WTC11 (cell line): ENCODE measurements around the gene CAPZB. TPM values are rescaled to one million over a fixed set of nuclear protein-coding genes. Genes with fewer than 3 reads are reported as not detected.

Source experiments
- ATAC-seq: fragments of 200-7000 bp; cut with Tn5 transposase; 2 replicates; pipeline ENCODE4 v1.10.0; 2021; ENCODE audit warnings: mild to moderate bottlenecking, moderate library complexity
- CTCF ChIA-PET: fragments of 300-600 bp; sonication (Branson Sonifier 250); formaldehyde crosslinking; loops from one replicate; lab custom pipeline; 2021; ENCODE audit warnings: antibody characterized with exemption; lab: Charles Lee
- POLR2A ChIA-PET: fragments of 350-600 bp; sonication (Branson Sonifier 250); formaldehyde crosslinking; loops from one replicate; lab custom pipeline; 2021; ENCODE audit warnings: antibody characterized with exemption; lab: Charles Lee
- DNase-seq: peaks from one replicate; pipeline ENCODE4 v3.0.0; 2021; ENCODE audit warnings: low spot score
- H3K27ac Mint-ChIP-seq: 2 replicates; pipeline ENCODE4 v1.8.0; 2021; ENCODE audit warnings: mixed read lengths
- H3K27me3 Mint-ChIP-seq: 2 replicates; pipeline ENCODE4 v1.8.0; 2021; ENCODE audit warnings: low read depth, mild to moderate bottlenecking, moderate library complexity, mixed read lengths
- H3K36me3 Mint-ChIP-seq: 2 replicates; pipeline ENCODE4 v1.8.0; 2021; ENCODE audit warnings: mixed read lengths
- H3K4me1 Mint-ChIP-seq: 2 replicates; pipeline ENCODE4 v1.8.0; 2022; ENCODE audit warnings: mixed read lengths
- H3K4me3 Mint-ChIP-seq: 2 replicates; pipeline ENCODE4 v1.8.0; 2021; ENCODE audit warnings: mild to moderate bottlenecking, moderate library complexity, mixed read lengths
- H3K9me3 Mint-ChIP-seq: 2 replicates; pipeline ENCODE4 v1.8.0; 2021; ENCODE audit warnings: mixed read lengths
- ATF6 ChIP-seq: sonication (generic); formaldehyde crosslinking; IDR thresholded peaks from 2 replicates; pipeline ENCODE4 v1.8.1; 2023; ENCODE audit warnings: mild to moderate bottlenecking, missing genetic modification reagents
- CBFB ChIP-seq: sonication (generic); formaldehyde crosslinking; IDR thresholded peaks from 2 replicates; pipeline ENCODE4 v1.8.1; 2022; ENCODE audit warnings: mild to moderate bottlenecking, low read depth, missing genetic modification reagents
- ELF4 ChIP-seq: sonication (generic); formaldehyde crosslinking; IDR thresholded peaks from 2 replicates; pipeline ENCODE4 v1.8.1; 2022; ENCODE audit warnings: low read depth, mild to moderate bottlenecking, moderate library complexity, missing genetic modification reagents
- ETV6 ChIP-seq: sonication (generic); formaldehyde crosslinking; IDR thresholded peaks from 2 replicates; pipeline ENCODE4 v1.8.1; 2022; ENCODE audit warnings: mild to moderate bottlenecking, missing genetic modification reagents
- FOXP1 ChIP-seq: sonication (generic); formaldehyde crosslinking; IDR thresholded peaks from 2 replicates; pipeline ENCODE4 v1.8.0; 2022; ENCODE audit warnings: missing genetic modification reagents, mild to moderate bottlenecking, moderate library complexity, borderline replicate concordance
- FOXP4 ChIP-seq: sonication (generic); formaldehyde crosslinking; IDR thresholded peaks from 2 replicates; pipeline ENCODE4 v1.8.0; 2022; ENCODE audit warnings: mild to moderate bottlenecking, missing genetic modification reagents
- IRF2 ChIP-seq: sonication (generic); formaldehyde crosslinking; IDR thresholded peaks from 2 replicates; pipeline ENCODE4 v1.8.0; 2022; ENCODE audit warnings: low read depth, missing genetic modification reagents, borderline replicate concordance
- JAZF1 ChIP-seq: fragments of 250-450 bp; sonication (Bioruptor Pico); IDR thresholded peaks from 2 replicates; pipeline ENCODE4 v1.9.0; 2021; ENCODE audit warnings: moderate library complexity, mild to moderate bottlenecking, inconsistent platforms
- RELA ChIP-seq: sonication (generic); formaldehyde crosslinking; IDR thresholded peaks from 2 replicates; pipeline ENCODE4 v1.8.1; 2022; ENCODE audit warnings: missing genetic modification reagents, mild to moderate bottlenecking, borderline replicate concordance
- SMAD4 ChIP-seq: sonication (generic); formaldehyde crosslinking; IDR thresholded peaks from 2 replicates; pipeline ENCODE4 v1.8.0; 2022; ENCODE audit warnings: mild to moderate bottlenecking, missing genetic modification reagents
- SOX15 ChIP-seq: fragments of 250-450 bp; sonication (Bioruptor Pico); IDR thresholded peaks from 2 replicates; pipeline ENCODE4 v1.9.0; 2021; ENCODE audit warnings: mild to moderate bottlenecking
- STAT6 ChIP-seq: sonication (generic); formaldehyde crosslinking; conservative IDR thresholded peaks from 2 replicates; pipeline ENCODE4 v1.8.1; 2023; ENCODE audit warnings: mild to moderate bottlenecking, low read depth, missing genetic modification reagents, moderate library complexity
- USF2 ChIP-seq: sonication (generic); formaldehyde crosslinking; IDR thresholded peaks from 2 replicates; pipeline ENCODE4 v1.8.1; 2023; ENCODE audit warnings: mild to moderate bottlenecking, missing genetic modification reagents, moderate library complexity
- ZNF232 ChIP-seq: sonication (generic); formaldehyde crosslinking; IDR thresholded peaks from 2 replicates; pipeline ENCODE4 v1.8.0; 2022; ENCODE audit warnings: mild to moderate bottlenecking, missing genetic modification reagents
- ZNF317 ChIP-seq: sonication (generic); formaldehyde crosslinking; IDR thresholded peaks from 2 replicates; pipeline ENCODE4 v1.8.1; 2023; ENCODE audit warnings: low read depth, mild to moderate bottlenecking, moderate library complexity, missing genetic modification reagents, borderline replicate concordance
- ZNF396 ChIP-seq: fragments of 250-450 bp; sonication (Bioruptor Pico); IDR thresholded peaks from 2 replicates; pipeline ENCODE4 v1.8.0; 2021; ENCODE audit warnings: mild to moderate bottlenecking, moderate library complexity, borderline replicate concordance
- ZNF423 ChIP-seq: fragments of 250-450 bp; sonication (Bioruptor Pico); IDR thresholded peaks from 2 replicates; pipeline ENCODE4 v2.1.2; 2022; ENCODE audit warnings: mild to moderate bottlenecking, moderate library complexity
- total RNA-seq: library from RNA; stranded (reverse); gene quantifications from 3 replicates; pipeline ENCODE4 v1.2.3, GENCODE V29; 2021
- TF ChIP-seq, protein P1 (sequence below): sonication (generic); formaldehyde crosslinking; IDR thresholded peaks from 2 replicates; pipeline ENCODE4 v1.8.1; 2023; ENCODE audit warnings: mild to moderate bottlenecking, missing genetic modification reagents
- TF ChIP-seq, protein P2 (sequence below): fragments of 200-600 bp; IDR thresholded peaks from 2 replicates; pipeline ENCODE4 v1.8.0; 2022; ENCODE audit warnings: antibody characterized with exemption
- TF ChIP-seq, protein P3 (sequence below): sonication (generic); formaldehyde crosslinking; IDR thresholded peaks from 2 replicates; pipeline ENCODE4 v1.8.1; 2022; ENCODE audit warnings: mild to moderate bottlenecking, moderate library complexity, missing genetic modification reagents

The CAPZB gene
- total RNA-seq, 1 experiment from 2014 or later, result 348 TPM

DNA sequence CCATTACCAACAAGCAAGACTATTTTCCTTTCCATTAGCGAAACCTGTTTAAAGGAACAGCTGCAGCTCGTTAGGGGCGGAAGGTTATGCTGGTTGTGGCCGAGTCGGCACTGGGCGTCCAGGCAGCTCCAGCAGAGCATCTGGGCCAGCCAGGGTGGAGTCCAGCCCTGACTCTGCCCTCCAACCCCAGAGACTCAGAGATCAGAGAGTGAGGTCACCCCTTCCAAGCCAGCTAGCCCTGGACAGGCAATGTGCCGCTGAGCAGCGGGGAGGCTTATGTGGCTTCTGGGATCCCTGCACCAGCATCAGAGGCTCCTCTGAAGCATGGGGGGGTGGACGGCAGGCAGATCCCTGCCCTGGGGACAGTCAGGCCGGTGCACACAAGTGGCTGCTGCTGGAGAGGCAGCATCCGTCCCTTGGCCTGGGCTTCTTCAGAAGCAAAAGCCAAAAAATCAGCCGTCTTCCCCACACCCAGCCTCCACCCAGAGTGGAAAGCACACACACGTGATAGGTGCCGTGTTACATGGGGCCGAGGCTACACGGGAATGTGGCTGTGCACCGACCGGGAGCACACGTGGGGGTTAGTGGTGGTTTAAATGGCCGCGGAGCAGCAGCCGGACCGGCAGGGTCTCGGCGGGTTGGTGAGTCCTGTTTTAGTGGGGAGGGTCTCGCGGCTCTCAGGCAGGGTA, 143.1 kb downstream of the CAPZB start:
- H3K36me3 Mint-ChIP-seq, result peaks cover 12% of the 10 kb centered on the region
- ChIA-PET POLR2A (interaction anchor here (0.9 kb wide), 1 partner anchor 12 kb away, joined by 3 read pairs; no protein-coding TSS in a partner anchor), CTCF (interaction anchor here (0.8 to 1.4 kb wide), 6 partner anchors 11 to 373 kb away, joined by 3 to 5 read pairs (median 3); no protein-coding TSS in a partner anchor)
- ATAC-seq (no peak), DNase-seq (no peak)
- H3K27ac Mint-ChIP-seq, result peak overlapping the region; percentile 80
- no peak overlapping the region for H3K4me3 Mint-ChIP-seq
- H3K9me3 Mint-ChIP-seq, result no peaks in the 10 kb centered on the region
- H3K27me3 Mint-ChIP-seq, result no peaks in the 10 kb centered on the region
- TF ChIP-seq RELA (CRISPR knock-in tag) (no peak), IRF2 (CRISPR knock-in tag) (no peak), ZNF232 (CRISPR knock-in tag) (no peak), USF2 (CRISPR knock-in tag) (no peak), SMAD4 (CRISPR knock-in tag) (no peak), JAZF1 (CRISPR knock-in tag) (no peak), CBFB (no peak), ELF4 (CRISPR knock-in tag) (no peak), STAT6 (CRISPR knock-in tag) (no peak), ZNF396 (CRISPR knock-in tag) (no peak), ZNF317 (no peak), SOX15 (CRISPR knock-in tag) (no peak), FOXP4 (no peak), FOXP1 (CRISPR knock-in tag) (no peak)
- TF ChIP-seq, protein P1, sequence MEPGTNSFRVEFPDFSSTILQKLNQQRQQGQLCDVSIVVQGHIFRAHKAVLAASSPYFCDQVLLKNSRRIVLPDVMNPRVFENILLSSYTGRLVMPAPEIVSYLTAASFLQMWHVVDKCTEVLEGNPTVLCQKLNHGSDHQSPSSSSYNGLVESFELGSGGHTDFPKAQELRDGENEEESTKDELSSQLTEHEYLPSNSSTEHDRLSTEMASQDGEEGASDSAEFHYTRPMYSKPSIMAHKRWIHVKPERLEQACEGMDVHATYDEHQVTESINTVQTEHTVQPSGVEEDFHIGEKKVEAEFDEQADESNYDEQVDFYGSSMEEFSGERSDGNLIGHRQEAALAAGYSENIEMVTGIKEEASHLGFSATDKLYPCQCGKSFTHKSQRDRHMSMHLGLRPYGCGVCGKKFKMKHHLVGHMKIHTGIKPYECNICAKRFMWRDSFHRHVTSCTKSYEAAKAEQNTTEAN (CRISPR knock-in tag), result no peak
- peaks cover 34% of the 10 kb centered on the region for H3K4me1 Mint-ChIP-seq

DNA sequence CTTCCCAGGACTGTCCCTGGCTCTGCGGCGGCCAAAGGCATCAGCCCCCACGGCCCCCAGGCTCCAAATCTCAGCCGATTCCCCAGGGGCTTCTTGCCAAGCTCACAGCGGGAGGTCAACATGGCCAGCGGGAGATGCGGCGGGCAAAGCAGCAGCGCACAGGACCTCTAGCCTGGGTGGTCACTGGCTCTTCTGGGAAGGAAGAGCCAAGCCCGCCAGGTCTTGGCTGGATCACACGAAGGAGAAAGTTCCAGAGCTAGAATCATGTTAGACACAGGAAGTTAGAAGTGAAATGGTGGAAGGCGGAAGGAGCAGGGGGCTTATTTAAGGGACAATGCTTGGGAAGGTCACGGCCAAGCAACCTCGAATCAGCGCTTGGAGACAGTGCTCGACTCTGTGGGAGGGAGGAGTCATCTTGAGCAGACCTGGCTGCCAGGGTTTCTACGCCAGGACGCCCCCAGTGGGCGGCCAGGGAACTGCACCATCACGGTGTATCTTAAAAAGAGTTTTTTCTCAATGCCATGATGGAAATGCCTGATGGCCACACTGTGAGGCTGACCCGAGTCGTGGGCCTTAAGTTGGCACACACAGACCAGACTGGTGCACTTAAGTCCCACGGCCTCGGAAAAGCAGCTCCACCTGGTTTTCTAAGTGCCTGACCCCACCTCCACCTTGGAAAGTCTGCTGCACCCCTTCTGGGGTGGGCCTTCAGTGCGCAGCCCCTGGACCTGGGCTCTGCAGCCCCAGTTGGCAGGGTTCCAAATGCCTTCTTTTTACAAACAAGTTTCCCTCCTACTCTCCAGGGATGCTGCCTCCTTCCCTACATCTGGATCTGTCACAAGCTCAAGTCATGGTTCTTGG, 143.9 kb downstream of the CAPZB start:
- peaks cover 12% of the 10 kb centered on the region for H3K36me3 Mint-ChIP-seq
- CTCF ChIA-PET, result interaction anchor here (0.6 to 1.4 kb wide), 8 partner anchors 12 to 436 kb away, joined by 3 to 5 read pairs (median 3); no protein-coding TSS in a partner anchor
- TF ChIP-seq, protein P2, sequence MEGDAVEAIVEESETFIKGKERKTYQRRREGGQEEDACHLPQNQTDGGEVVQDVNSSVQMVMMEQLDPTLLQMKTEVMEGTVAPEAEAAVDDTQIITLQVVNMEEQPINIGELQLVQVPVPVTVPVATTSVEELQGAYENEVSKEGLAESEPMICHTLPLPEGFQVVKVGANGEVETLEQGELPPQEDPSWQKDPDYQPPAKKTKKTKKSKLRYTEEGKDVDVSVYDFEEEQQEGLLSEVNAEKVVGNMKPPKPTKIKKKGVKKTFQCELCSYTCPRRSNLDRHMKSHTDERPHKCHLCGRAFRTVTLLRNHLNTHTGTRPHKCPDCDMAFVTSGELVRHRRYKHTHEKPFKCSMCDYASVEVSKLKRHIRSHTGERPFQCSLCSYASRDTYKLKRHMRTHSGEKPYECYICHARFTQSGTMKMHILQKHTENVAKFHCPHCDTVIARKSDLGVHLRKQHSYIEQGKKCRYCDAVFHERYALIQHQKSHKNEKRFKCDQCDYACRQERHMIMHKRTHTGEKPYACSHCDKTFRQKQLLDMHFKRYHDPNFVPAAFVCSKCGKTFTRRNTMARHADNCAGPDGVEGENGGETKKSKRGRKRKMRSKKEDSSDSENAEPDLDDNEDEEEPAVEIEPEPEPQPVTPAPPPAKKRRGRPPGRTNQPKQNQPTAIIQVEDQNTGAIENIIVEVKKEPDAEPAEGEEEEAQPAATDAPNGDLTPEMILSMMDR, result peak; percentile 97
- TF ChIP-seq ZNF423 (CRISPR knock-in tag), result 0 out of 2 replicates have a peak, but pooled peaks have one; percentile 8
- 0 out of 2 replicates have a peak, but pooled peaks have one; percentile 16 for TF ChIP-seq ETV6 (CRISPR knock-in tag)
- TF ChIP-seq, protein P3, sequence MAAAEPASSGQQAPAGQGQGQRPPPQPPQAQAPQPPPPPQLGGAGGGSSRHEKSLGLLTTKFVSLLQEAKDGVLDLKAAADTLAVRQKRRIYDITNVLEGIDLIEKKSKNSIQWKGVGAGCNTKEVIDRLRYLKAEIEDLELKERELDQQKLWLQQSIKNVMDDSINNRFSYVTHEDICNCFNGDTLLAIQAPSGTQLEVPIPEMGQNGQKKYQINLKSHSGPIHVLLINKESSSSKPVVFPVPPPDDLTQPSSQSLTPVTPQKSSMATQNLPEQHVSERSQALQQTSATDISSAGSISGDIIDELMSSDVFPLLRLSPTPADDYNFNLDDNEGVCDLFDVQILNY, result no peak
- no peak for TF ChIP-seq ATF6 (CRISPR knock-in tag)
- DNase-seq (peak; percentile 93), ATAC-seq (peak; percentile 64)
- H3K27ac Mint-ChIP-seq, result peak overlapping the region; percentile 80
- no peak overlapping the region; the same call in 1 of the 2 replicates for H3K4me3 Mint-ChIP-seq
- POLR2A ChIA-PET, result interaction anchor here (0.9 kb wide), 1 partner anchor 13 kb away, joined by 3 read pairs; no protein-coding TSS in a partner anchor
- H3K4me1 Mint-ChIP-seq, result peaks cover 34% of the 10 kb centered on the region
- no peaks in the 10 kb centered on the region for H3K27me3 Mint-ChIP-seq
- H3K9me3 Mint-ChIP-seq, result no peaks in the 10 kb centered on the region
